Mesenchymal stem cell (in vitro differentiated cells and primary cell): Measurements from ENCODE around the gene IKZF3.

Source experiments
- DNase-seq: peaks from one replicate; pipeline ENCODE4 v3.0.0-alpha.2; 2013
- H2AFZ ChIP-seq: one replicate; pipeline ENCODE4 v1.6.1; 2013; ENCODE audit warnings: low read depth, mild to moderate bottlenecking, control low read depth, inconsistent platforms, low read length, moderate library complexity
- H2AK5ac ChIP-seq: 2 replicates; pipeline ENCODE4 v1.6.1; 2013; ENCODE audit warnings: low read length, moderate library complexity, mild to moderate bottlenecking, inconsistent platforms; ENCODE audit not compliant: severe bottlenecking
- H2BK120ac ChIP-seq: one replicate; pipeline ENCODE4 v1.6.1; 2013; ENCODE audit warnings: low read depth, mild to moderate bottlenecking, inconsistent platforms, low read length, moderate library complexity
- H2BK12ac ChIP-seq, 2 experiments: one replicate each; pipeline ENCODE4 v1.6.1; 2013; ENCODE audit warnings: inconsistent platforms in 2 of 2, low read length in 2 of 2, mild to moderate bottlenecking in 2 of 2, moderate library complexity in 2 of 2, control low read depth in 1 of 2
- H2BK15ac ChIP-seq: one replicate; pipeline ENCODE4 v1.6.1; 2013; ENCODE audit warnings: mild to moderate bottlenecking, low read depth, inconsistent platforms; ENCODE audit not compliant: poor library complexity, severe bottlenecking
- H2BK5ac ChIP-seq: 2 replicates; pipeline ENCODE4 v1.6.1; 2013; ENCODE audit warnings: low read depth, mild to moderate bottlenecking, low read length, control low read depth, inconsistent platforms; ENCODE audit not compliant: poor library complexity, severe bottlenecking
- H3K14ac ChIP-seq, 2 experiments: one replicate each; pipeline ENCODE4 v1.6.1; 2013; ENCODE audit warnings: inconsistent platforms in 2 of 2, low read length in 2 of 2, control low read depth in 1 of 2, mild to moderate bottlenecking in 1 of 2, moderate library complexity in 1 of 2
- H3K18ac ChIP-seq, 2 experiments: one replicate each; pipeline ENCODE4 v1.6.1; 2013; ENCODE audit warnings: inconsistent platforms in 2 of 2, low read length in 2 of 2, control low read depth in 1 of 2, low read depth in 1 of 2, mild to moderate bottlenecking in 1 of 2
- H3K23ac ChIP-seq, 2 experiments: one replicate each; pipeline ENCODE4 v1.6.1; 2013; ENCODE audit warnings: inconsistent platforms in 2 of 2, low read length in 2 of 2, mild to moderate bottlenecking in 2 of 2, moderate library complexity in 2 of 2, control low read depth in 1 of 2
- H3K27ac ChIP-seq: 2 replicates; pipeline ENCODE4 v1.5.1; 2013; ENCODE audit warnings: mild to moderate bottlenecking, moderate library complexity, low read length, control low read depth, inconsistent platforms; ENCODE audit not compliant: poor library complexity, severe bottlenecking
- H3K27me3 ChIP-seq, 2 experiments: 2 replicates each; pipeline versions ENCODE4 v1.6.1 to v1.7.0; 2013; ENCODE audit warnings: low read length in 2 of 2, mild to moderate bottlenecking in 2 of 2, moderate library complexity in 2 of 2, control low read depth in 1 of 2, inconsistent platforms in 1 of 2; ENCODE audit not compliant: control insufficient read depth in 1 of 2, insufficient read depth in 1 of 2
- H3K36me3 ChIP-seq, 2 experiments: 2 replicates each; pipeline versions ENCODE4 v1.6.1 to v1.7.0; 2013; ENCODE audit warnings: low read length in 2 of 2, control low read depth in 1 of 2, inconsistent platforms in 1 of 2, low read depth in 1 of 2, mild to moderate bottlenecking in 1 of 2; ENCODE audit not compliant: insufficient read depth in 2 of 2, control insufficient read depth in 1 of 2
- H3K4ac ChIP-seq, 2 experiments: one replicate each; pipeline ENCODE4 v1.6.1; 2013; ENCODE audit warnings: inconsistent platforms in 2 of 2, low read length in 2 of 2, mild to moderate bottlenecking in 2 of 2, moderate library complexity in 2 of 2, control low read depth in 1 of 2, low read depth in 1 of 2
- H3K4me1 ChIP-seq: 2 replicates; pipeline ENCODE4 v1.6.1; 2013; ENCODE audit warnings: low read depth, low read length, control low read depth; ENCODE audit not compliant: control insufficient read depth, insufficient read depth
- H3K4me2 ChIP-seq: 2 replicates; pipeline ENCODE4 v1.6.1; 2013; ENCODE audit warnings: low read length, mild to moderate bottlenecking, inconsistent platforms; ENCODE audit not compliant: poor library complexity, severe bottlenecking
- H3K4me3 ChIP-seq, 2 experiments: 2 replicates each; pipeline versions ENCODE4 v1.5.1 to v1.7.0; 2013; ENCODE audit warnings: low read length in 2 of 2, mild to moderate bottlenecking in 2 of 2, control low read depth in 1 of 2, low read depth in 1 of 2; ENCODE audit not compliant: insufficient read depth in 1 of 2
- H3K79me1 ChIP-seq: replicated peaks from 2 replicates; pipeline ENCODE4 v1.6.1; 2013; ENCODE audit warnings: mild to moderate bottlenecking, control low read depth, low read length, inconsistent platforms; ENCODE audit not compliant: poor library complexity, severe bottlenecking
- H3K9ac ChIP-seq: 2 replicates; pipeline ENCODE4 v1.7.0; 2013; ENCODE audit warnings: mild to moderate bottlenecking, low read length, moderate library complexity
- H3K9me3 ChIP-seq: 2 replicates; pipeline ENCODE4 v1.7.0; 2013; ENCODE audit warnings: mild to moderate bottlenecking, low read length; ENCODE audit not compliant: control insufficient read depth
- H4K8ac ChIP-seq: one replicate; pipeline ENCODE4 v1.6.1; 2013; ENCODE audit warnings: inconsistent platforms, mild to moderate bottlenecking, low read length, moderate library complexity
- H4K91ac ChIP-seq: one replicate; pipeline ENCODE4 v1.6.1; 2013; ENCODE audit warnings: mild to moderate bottlenecking, low read length, inconsistent platforms
- WGBS: methylation state at CpG from one replicate; pipeline ENCODE4 v1.1.7; 2013; ENCODE audit warnings: mixed read lengths; 5-methylcytosine and 5-hydroxymethylcytosine counted together

Gene IKZF3

GRCh38 chr17:39772415-39772814, 91.7 kb downstream of the IKZF3 start:
- Histone ChIP-seq H4K8ac (no peak overlapping the region), H3K27me3 (peaks cover 33 to 85% of the 10 kb centered on the region in 2 experiments), H3K14ac (no peak overlapping the region), H3K23ac (no peak overlapping the region), H3K4me3 (no peak overlapping the region), H3K27ac (no peak overlapping the region), H4K91ac (no peak overlapping the region), H3K18ac (no peak overlapping the region), H2BK5ac (no peak overlapping the region), H3K4me2 (no peak overlapping the region), H3K79me1 (no peaks in the 10 kb centered on the region), H3K9ac (no peak overlapping the region), H2BK120ac (no peak overlapping the region), H3K36me3 (no peaks in the 10 kb centered on the region), H2BK12ac (no peak overlapping the region), H2AFZ (no peak overlapping the region), H3K9me3 (no peaks in the 10 kb centered on the region), H2BK15ac (no peak overlapping the region), H2AK5ac (no peak overlapping the region), H3K4ac (no peak overlapping the region), H3K4me1 (no peaks in the 10 kb centered on the region)
- DNase-seq, result no peak

DNA sequence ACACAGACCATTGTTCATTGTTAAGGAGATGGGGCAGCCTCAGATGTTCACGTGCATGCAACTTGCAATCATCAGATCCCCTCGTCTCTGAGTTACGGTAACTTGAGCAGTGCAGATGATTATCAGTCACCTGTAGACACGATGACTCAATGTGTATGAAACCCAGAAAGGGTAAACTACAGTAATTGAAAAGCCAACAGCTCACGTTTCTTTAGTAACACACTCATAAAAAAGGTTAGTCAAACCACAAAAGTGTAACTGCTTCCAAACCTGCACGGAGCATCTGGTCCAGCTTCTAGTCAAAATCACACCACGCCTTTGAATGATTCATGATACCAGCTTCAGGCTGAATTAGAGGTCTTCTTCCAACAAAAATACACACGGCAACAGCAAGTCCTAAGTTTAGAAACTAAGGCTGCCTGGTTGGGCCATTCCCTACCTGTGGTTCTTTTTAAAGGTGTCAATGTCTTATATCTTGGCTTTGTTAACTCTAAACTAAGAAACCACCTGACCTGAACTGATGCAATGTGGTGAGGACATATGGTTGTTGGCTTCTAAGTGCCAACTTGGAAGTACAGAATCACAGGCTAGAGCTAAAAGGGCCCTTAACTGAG, 94.0 kb downstream of the IKZF3 start:
- 72% methylated on average over 7 of the region's 8 CpGs for WGBS
- no peaks in the 10 kb centered on the region for H3K4me1 ChIP-seq
- DNase-seq, result no peak
- no peak overlapping the region for H2BK5ac ChIP-seq
- no peak overlapping the region for H2BK15ac ChIP-seq
- H3K14ac ChIP-seq, result no peak overlapping the region
- H3K27me3 ChIP-seq, result peaks cover 47 to 87% of the 10 kb centered on the region in 2 experiments
- H4K8ac ChIP-seq, result no peak overlapping the region
- no peak overlapping the region for H3K9ac ChIP-seq
- H3K4me3 ChIP-seq, result no peak overlapping the region
- H3K18ac ChIP-seq, result no peak overlapping the region
- no peak overlapping the region for H2BK12ac ChIP-seq
- H2AK5ac ChIP-seq, result no peak overlapping the region
- no peaks in the 10 kb centered on the region for H3K79me1 ChIP-seq
- no peaks in the 10 kb centered on the region for H3K9me3 ChIP-seq
- no peak overlapping the region for H4K91ac ChIP-seq
- no peaks in the 10 kb centered on the region for H3K36me3 ChIP-seq
- H3K27ac ChIP-seq, result no peak overlapping the region
- no peak overlapping the region for H2AFZ ChIP-seq
- no peak overlapping the region for H3K23ac ChIP-seq
- H3K4me2 ChIP-seq, result no peak overlapping the region
- H2BK120ac ChIP-seq, result no peak overlapping the region
- H3K4ac ChIP-seq, result no peak overlapping the region

DNA sequence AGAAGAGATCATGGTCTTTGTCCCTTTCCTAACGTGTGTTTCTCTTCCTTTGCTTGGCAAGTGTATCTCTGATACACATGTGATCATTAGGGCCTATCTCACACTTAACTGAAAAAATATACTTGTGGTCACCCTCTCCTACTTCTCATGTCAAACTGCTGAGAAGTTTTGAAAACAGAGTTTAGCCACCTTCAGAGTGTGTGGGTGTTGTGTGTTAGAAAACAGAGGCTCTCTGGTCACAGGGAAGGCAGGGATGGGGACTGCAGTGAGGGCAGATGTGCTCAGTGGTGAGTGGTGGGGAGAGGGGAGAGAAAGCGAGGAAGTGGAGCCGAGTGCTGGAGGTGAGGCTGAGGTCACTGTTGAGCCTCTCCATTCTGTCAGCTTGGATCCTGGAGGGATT, 97.0 kb downstream of the IKZF3 start:
- Histone ChIP-seq H3K9me3 (no peaks in the 10 kb centered on the region), H3K27ac (no peak overlapping the region), H2AK5ac (no peak overlapping the region), H3K18ac (no peak overlapping the region), H3K14ac (no peak overlapping the region), H4K91ac (no peak overlapping the region), H3K4me3 (no peak overlapping the region), H2BK120ac (no peak overlapping the region), H3K4ac (no peak overlapping the region), H3K36me3 (no peaks in the 10 kb centered on the region), H2BK12ac (no peak overlapping the region), H3K27me3 (peaks cover 35 to 72% of the 10 kb centered on the region in 2 experiments), H2BK15ac (no peak overlapping the region), H4K8ac (no peak overlapping the region), H3K4me2 (no peak overlapping the region), H3K4me1 (peaks cover 2% of the 10 kb centered on the region), H3K9ac (no peak overlapping the region), H3K79me1 (no peaks in the 10 kb centered on the region), H2AFZ (no peak overlapping the region), H3K23ac (no peak overlapping the region), H2BK5ac (no peak overlapping the region)
- no peak for DNase-seq
- WGBS, result 58% methylated on average over 2 of the region's 3 CpGs

- no peaks in the 10 kb centered on the region for H3K9me3 ChIP-seq
- no peak overlapping the region for H3K9ac ChIP-seq
- no peak overlapping the region for H3K27ac ChIP-seq
- no peak overlapping the region for H2BK15ac ChIP-seq
- no peak overlapping the region for H3K4me2 ChIP-seq
- H2AK5ac ChIP-seq, result no peak overlapping the region
- H2BK12ac ChIP-seq, result no peak overlapping the region
- WGBS, result 93% methylated on average over 18 of the region's 18 CpGs
- no peak overlapping the region for H2BK5ac ChIP-seq
- H4K8ac ChIP-seq, result no peak overlapping the region
- H3K18ac ChIP-seq, result no peak overlapping the region
- H3K27me3 ChIP-seq, result peaks cover 29 to 70% of the 10 kb centered on the region in 2 experiments
- H2BK120ac ChIP-seq, result no peak overlapping the region
- no peaks in the 10 kb centered on the region for H3K79me1 ChIP-seq
- no peak overlapping the region for H2AFZ ChIP-seq
- no peak overlapping the region for H3K14ac ChIP-seq
- H3K4me3 ChIP-seq, result no peak overlapping the region
- DNase-seq, result no peak
- H3K4me1 ChIP-seq, result peaks cover 2% of the 10 kb centered on the region
- no peak overlapping the region for H3K4ac ChIP-seq
- H4K91ac ChIP-seq, result no peak overlapping the region
- no peak overlapping the region for H3K23ac ChIP-seq
- H3K36me3 ChIP-seq, result no peaks in the 10 kb centered on the region
These were observed 98.3 kb downstream of the IKZF3 start for GRCh38 chr17:39765766-39766165.
